HG02943 (cell line): ENCODE data around the gene MYO1C.
"Not testable (repeated sequence)": the region's sequence is repeated elsewhere in the genome, so short reads cannot be mapped to it uniquely, and the experiment has no call there.

ENCODE experiments used
- ATAC-seq: cut with Tn5 transposase; IDR thresholded peaks from one replicate; pipeline ENCODE4 v1.9.1; 2021; ENCODE audit warnings: mild to moderate bottlenecking, low read depth, moderate library complexity; ENCODE audit not compliant: unreplicated experiment

The MYO1C gene

GRCh38 chr17:1511290-1511689, 18.8 kb upstream of the MYO1C start:
- no peak for ATAC-seq

- no peak for ATAC-seq
These were observed 16.9 kb upstream of the MYO1C start for GRCh38 chr17:1509290-1509881.

- ATAC-seq: not testable (repeated sequence)
These were observed 16.2 kb upstream of the MYO1C start for GRCh38 chr17:1508709-1509108.

GRCh38 chr17:1506649-1507267, 14.3 kb upstream of the MYO1C start:
- ATAC-seq: no peak

- no peak for ATAC-seq
These were observed 13.1 kb upstream of the MYO1C start for GRCh38 chr17:1505586-1505985.

DNA sequence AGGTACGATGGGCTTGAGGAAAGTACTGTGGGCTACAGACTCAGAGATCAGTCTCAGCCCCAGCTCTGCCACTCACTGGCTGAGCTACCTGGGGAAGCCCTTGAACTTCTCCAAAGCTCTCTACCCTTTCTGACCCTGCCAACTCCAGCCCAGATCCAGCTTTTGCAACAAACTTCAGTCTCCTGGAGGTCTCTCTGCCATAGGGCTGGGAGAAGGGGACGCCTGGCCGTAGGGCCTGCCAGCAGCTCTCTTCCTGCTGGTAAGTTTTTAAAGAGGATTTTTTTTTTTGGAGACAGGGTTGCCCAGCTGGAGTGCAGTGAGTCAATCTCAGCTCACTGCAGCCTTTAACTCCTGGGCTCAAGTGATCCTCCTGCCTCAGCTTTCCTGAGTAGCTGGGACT, 12.4 kb upstream of the MYO1C start:
- no peak for ATAC-seq

GRCh38 chr17:1503699-1504098, 11.2 kb upstream of the MYO1C start:
- no peak for ATAC-seq

- ATAC-seq: no peak
These were observed 6.4 kb upstream of the MYO1C start for GRCh38 chr17:1498869-1499268.

GRCh38 chr17:1498233-1498632, 5.7 kb upstream of the MYO1C start:
- no peak for ATAC-seq

- ATAC-seq: no peak
These were observed 5.3 kb upstream of the MYO1C start for GRCh38 chr17:1497831-1498230.

GRCh38 chr17:1496869-1497268, 4.4 kb upstream of the MYO1C start:
- ATAC-seq: no peak

- ATAC-seq: no peak
These were observed 2.9 kb upstream of the MYO1C start for GRCh38 chr17:1495265-1495989.

GRCh38 chr17:1494736-1495253, 2.3 kb upstream of the MYO1C start:
- no peak for ATAC-seq

DNA sequence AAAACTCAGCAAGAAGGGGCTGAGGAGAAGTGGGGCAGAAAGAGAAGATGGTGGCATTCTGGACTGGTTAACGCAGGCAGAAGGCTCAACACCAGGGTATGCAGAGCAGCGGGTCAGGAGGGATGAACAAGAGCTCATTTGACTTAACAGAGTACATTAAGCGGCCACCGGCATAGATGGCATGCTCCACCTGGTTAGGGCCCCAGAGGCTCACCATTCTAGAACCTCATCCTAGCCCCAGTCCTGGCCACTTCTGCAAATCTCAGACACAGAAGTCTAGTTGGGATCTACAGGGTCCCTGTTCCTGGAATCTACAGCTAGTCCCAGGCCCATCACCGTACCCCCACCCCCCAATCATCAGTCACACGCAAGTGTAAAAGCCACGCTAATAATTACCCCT, 1.7 kb upstream of the MYO1C start:
- no peak for ATAC-seq

- no peak for ATAC-seq
These were observed 950 bp upstream of the MYO1C start for GRCh38 chr17:1493291-1493980.

DNA sequence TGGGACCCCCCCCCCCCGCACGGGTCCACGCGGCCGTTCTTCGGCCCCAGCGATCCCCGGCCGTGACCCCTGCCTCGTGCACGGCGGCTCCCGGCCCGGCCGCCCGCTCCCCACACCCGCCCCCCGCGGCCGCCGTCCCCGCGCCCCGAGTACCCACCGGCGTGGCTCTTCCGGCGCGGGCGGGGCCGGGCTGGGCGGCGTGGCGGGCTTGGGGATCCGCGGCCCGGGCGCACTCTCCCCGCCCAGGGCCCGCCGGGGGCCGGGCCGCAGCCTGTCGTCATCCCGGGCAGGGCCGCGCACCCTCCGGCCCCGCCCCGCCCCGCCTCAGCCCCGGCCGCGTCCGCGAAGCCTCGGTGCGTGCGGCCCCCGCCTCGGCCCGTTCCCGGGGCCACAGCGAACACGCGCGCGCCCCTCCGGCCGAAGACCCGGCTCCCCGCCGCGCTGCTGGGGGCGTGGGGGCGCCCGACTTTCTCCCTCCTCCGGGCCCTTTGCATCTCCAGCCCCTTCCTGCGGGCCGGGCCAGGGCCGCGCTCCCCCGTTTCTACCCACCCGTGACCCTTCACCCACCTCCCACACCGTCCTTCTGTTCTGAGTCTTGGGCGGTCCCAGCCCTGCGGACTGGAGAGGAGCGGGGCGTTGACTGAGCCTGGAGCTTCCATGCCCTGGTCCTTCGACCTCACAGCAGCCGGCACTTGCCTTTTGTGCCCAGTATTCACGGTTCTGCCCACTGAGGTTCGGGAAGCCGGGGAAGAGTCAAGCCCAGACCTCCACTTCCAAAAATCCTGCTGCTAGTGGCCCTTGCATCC, 840 bp downstream of the MYO1C start:
- ATAC-seq: no peak

DNA sequence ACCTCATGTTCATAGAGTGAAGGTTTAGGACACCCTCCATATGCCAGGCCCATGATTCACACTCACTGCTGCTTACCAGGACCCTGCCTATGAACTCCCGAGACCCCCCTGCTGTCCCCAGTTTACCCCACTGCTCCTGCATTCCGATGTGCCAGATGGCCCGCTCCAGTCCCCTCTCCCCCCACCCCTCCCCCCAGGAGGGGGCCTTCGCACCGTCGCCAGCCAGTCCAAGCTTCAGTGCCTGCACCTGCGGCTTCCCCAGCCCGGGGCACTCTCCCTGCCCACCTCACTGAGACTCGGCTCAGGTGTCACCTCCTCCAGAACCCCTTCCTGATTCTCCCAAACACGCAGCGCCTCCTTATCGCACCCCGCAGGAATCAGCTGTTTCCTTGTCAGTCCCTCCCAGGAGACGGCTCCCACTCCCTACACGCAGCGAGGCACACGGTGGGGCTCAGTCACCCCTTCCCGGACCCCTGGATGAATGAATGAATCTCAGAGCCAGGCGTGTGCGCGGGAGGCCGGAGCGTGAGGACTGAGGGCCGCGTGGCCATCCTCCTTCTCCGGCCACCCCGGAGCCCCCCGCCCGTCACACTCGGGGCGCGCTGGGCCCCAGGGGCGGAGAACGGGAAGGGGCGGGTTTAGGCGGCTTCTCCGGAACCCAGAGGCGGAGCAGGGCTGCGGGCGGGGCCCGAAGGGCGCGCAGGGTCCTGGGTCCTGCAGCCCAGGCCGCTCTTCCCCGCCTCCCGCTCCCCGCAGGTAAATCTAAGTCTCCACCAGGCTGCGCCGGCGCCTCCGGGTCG, 1.6 kb downstream of the MYO1C start:
- no peak for ATAC-seq

- no peak for ATAC-seq
These were observed 3.6 kb downstream of the MYO1C start for GRCh38 chr17:1488826-1489270.
